ENCODE measurements around the gene FFAR3. TPM values are rescaled to one million over a fixed set of nuclear protein-coding genes. Genes with fewer than 3 reads are reported as not detected.

FFAR3 gene
- total and polyA plus RNA-seq, 10 donors: 0.30 to 3.2 (median 0.73) TPM; not detected in 1

DNA sequence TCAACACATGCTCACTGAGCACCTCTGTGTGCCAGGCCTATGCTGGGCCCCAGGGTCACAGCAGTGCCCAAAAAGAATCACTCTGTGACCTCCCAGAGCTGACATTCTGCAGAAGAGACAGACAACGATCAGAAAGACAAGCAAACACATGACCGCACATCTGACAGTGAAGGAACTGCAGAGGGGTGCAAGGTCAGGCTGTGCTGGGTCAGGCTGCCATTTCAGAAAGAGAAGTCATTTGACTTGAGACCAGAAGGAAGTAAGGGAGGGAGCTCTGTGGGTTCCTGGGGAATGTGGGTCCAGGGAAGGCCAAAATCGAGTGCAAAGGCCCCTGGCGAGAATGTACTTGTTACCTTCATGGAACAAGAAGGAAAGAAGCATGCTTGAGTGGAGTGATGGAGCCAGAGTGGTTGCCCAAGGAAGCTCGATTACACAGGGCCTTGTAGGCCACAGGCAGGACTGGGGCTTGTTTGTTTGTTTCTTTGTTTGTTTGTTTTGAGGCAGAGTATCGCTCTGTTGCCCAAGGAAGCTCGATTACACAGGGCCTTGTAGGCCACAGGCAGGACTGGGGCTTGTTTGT, 40.7 kb upstream of the FFAR3 start:
- H3K4me1 ChIP-seq: peaks cover 24 to 100% (median 57%) of the 10 kb centered on the region in 6 donors
- TF ChIP-seq POLR2A (IDR thresholded peaks at IDR 0.05) (no peak), POLR2AphosphoS5 (IDR thresholded peaks at IDR 0.05) (no peak)
- TF ChIP-seq, protein P1, sequence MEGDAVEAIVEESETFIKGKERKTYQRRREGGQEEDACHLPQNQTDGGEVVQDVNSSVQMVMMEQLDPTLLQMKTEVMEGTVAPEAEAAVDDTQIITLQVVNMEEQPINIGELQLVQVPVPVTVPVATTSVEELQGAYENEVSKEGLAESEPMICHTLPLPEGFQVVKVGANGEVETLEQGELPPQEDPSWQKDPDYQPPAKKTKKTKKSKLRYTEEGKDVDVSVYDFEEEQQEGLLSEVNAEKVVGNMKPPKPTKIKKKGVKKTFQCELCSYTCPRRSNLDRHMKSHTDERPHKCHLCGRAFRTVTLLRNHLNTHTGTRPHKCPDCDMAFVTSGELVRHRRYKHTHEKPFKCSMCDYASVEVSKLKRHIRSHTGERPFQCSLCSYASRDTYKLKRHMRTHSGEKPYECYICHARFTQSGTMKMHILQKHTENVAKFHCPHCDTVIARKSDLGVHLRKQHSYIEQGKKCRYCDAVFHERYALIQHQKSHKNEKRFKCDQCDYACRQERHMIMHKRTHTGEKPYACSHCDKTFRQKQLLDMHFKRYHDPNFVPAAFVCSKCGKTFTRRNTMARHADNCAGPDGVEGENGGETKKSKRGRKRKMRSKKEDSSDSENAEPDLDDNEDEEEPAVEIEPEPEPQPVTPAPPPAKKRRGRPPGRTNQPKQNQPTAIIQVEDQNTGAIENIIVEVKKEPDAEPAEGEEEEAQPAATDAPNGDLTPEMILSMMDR (IDR thresholded peaks at IDR 0.05 in 8 of 11, conservative IDR thresholded peaks at IDR 0.05 in 3 of 11): no peak
- no peak overlapping the region for H3K4me3 ChIP-seq
- peaks cover 0 to 9% (median 2%) of the 10 kb centered on the region in 8 donors for H3K9me3 ChIP-seq
- peak overlapping the region in 6 of 8 donors; percentile 38 to 83 (median 78) for H3K27ac ChIP-seq
- whole genome bisulfite sequencing, 5 donors: 51 to 61% (median 53%) methylated on average over 7 of the region's 7 CpGs
- intact Hi-C loops (cut with DNase I; ENCODE audit: low total_unique reads): no loop called here
- no peak for DNase-seq
- no peaks in the 10 kb centered on the region for H3K36me3 ChIP-seq
- no peaks in the 10 kb centered on the region for H3K27me3 ChIP-seq (replicated peaks in 1 of 7)

GRCh38 chr19:35318679-35319448, 39.4 kb upstream of the FFAR3 start:
- peak overlapping the region; percentile 5 to 84 (median 77) for H3K27ac ChIP-seq
- peak; percentile 91 for DNase-seq
- H3K9me3 ChIP-seq: peaks cover 0 to 9% (median 2%) of the 10 kb centered on the region in 8 donors
- no peaks in the 10 kb centered on the region for H3K36me3 ChIP-seq
- TF ChIP-seq POLR2A (IDR thresholded peaks at IDR 0.05) (no peak), POLR2AphosphoS5 (IDR thresholded peaks at IDR 0.05) (peak; percentile 84 to 88 (median 86))
- TF ChIP-seq, protein P1 (IDR thresholded peaks at IDR 0.05 in 8 of 11, conservative IDR thresholded peaks at IDR 0.05 in 3 of 11): no peak
- H3K27me3 ChIP-seq (replicated peaks in 1 of 7): no peaks in the 10 kb centered on the region
- peaks cover 24 to 100% (median 60%) of the 10 kb centered on the region in 6 donors for H3K4me1 ChIP-seq
- WGBS, 5 donors: 37 to 47% (median 45%) methylated on average over 16 of the region's 16 CpGs
- no peak overlapping the region for H3K4me3 ChIP-seq
- intact Hi-C loops (cut with DNase I; ENCODE audit: low total_unique reads): no loop called here

DNA sequence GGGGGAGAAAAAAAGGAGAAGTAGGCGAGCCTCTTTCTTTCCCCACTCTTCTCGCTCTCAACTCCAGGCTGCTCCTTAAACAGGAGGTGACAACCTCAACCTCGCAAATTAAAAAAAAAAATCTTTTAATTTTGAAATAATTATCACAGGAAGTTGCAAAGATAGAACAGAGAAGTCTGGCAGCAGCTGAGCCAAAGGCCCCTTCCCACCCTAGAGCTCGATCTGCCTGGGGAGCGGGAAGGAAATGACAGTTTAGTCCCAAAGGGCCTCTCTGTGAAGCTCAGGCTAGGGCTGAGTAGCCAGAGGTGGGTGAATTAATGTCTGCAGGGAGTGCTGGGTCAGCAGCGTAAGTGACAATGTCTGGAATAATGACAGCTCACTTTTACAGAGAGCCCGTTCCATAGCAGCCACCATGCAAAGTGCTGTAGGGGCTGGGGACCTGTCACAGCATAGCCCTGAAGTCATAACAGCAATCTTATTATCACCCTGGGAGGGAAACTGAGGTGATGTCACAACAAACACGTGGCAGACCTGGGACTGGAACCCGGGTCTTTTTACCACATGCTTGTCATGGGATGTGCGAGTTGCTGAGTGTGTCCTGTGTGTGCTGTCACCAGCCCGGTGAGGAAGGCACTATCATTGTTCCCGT, 38.1 kb upstream of the FFAR3 start:
- TF ChIP-seq POLR2A (IDR thresholded peaks at IDR 0.05): no peak
- TF ChIP-seq POLR2AphosphoS5 (IDR thresholded peaks at IDR 0.05): peak in 1 of 3 donors; percentile 23
- WGBS, 5 donors: 21 to 31% (median 30%) methylated on average over 11 to 12 of the region's 12 CpGs

DNA sequence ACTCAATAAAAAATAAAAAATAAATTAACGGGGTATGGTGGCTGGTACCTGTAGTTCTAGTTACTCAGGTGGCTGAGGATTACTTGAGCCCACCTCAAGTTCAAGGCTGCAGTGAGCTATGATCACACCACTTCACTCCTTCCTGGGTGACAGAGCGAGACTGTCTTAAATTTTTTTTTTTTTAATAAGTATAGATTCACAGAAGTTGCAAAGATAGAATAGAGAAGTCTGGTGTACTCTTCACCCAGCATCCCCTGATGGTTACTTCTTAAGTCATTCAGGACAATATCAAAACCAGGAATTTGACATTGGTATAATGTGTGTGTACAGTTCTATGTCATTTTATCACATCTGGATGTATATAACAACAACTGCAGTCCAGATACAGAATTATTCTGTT, 37.0 kb upstream of the FFAR3 start:
- Histone ChIP-seq H3K4me1 (peaks cover 24 to 88% (median 63%) of the 10 kb centered on the region in 6 donors), H3K4me3 (no peak overlapping the region), H3K27me3 (replicated peaks in 1 of 7) (no peaks in the 10 kb centered on the region), H3K9me3 (peaks cover 0 to 9% (median 2%) of the 10 kb centered on the region in 8 donors), H3K36me3 (no peaks in the 10 kb centered on the region), H3K27ac (peak overlapping the region in 7 of 8 donors; percentile 55 to 84 (median 82))
- TF ChIP-seq, protein P1 (IDR thresholded peaks at IDR 0.05 in 8 of 11, conservative IDR thresholded peaks at IDR 0.05 in 3 of 11): no peak
- TF ChIP-seq POLR2AphosphoS5 (IDR thresholded peaks at IDR 0.05) (no peak), POLR2A (IDR thresholded peaks at IDR 0.05) (no peak)
- DNase-seq: no peak
- intact Hi-C loops (cut with DNase I; ENCODE audit: low total_unique reads): no loop called here
- 70 to 86% (median 75%) methylated on average over 2 of the region's 2 CpGs for WGBS, 5 donors

More for the DNA sequence above, 38.1 kb upstream of the FFAR3 start:
- DNase-seq: no peak
- Histone ChIP-seq H3K27me3 (replicated peaks in 1 of 7) (no peaks in the 10 kb centered on the region), H3K9me3 (peaks cover 0 to 9% (median 2%) of the 10 kb centered on the region in 8 donors), H3K4me1 (peaks cover 24 to 99% (median 63%) of the 10 kb centered on the region in 6 donors), H3K27ac (peak overlapping the region; percentile 27 to 84 (median 77)), H3K4me3 (peak overlapping the region in 1 of 8 donors; percentile 16), H3K36me3 (no peaks in the 10 kb centered on the region)
- intact Hi-C loops (cut with DNase I; ENCODE audit: low total_unique reads): no loop called here

Measured in spleen (tissue), 11 donors.